ENCODE measurements around the gene FAM9C. TPM values are rescaled to one million over a fixed set of nuclear protein-coding genes. Genes with fewer than 3 reads are reported as not detected.
"Not testable (repeated sequence)": the region's sequence is repeated elsewhere in the genome, so short reads cannot be mapped to it uniquely, and the experiment has no call there.

The FAM9C gene
- total RNA-seq, 1 experiment from 2014 or later, result not detected

DNA sequence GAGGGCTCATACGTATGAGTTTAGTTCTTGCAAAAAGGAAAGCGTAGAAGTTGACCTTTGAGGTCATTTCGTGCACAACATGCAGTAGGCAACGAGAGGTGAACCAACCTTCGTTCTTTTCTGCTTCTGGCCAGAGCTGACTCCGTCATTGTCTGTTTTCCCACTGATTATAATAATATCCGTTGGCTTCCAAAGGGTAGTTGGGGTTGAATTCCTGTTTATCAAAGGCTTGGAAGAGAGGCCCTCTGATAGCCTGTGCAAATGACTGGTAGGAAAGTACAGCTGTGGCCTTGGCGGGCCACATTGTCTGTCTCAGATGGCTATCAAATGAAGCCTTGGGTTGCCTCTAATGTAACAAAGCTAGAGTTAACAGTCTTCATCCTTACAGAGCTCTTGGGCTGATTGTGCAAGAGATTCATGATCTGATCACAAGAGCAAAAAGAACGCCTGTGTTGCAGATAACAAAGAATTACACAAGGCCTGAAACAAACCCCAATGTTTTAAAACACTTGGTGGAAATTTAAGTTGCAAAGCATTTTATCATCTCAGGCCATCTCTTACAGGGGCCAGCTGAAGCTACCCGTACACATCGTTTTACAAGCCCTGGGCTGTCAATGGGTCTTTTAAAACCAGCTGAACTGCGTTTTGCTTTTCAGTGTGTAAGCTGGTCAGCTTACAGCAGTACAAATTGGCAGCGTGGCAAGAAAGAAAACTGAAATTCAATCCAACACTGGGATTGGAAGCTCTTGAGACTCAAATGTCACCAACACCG lies 46.1 kb upstream of the FAM9C start:
- Mint-ChIP-seq H3K27ac (ENCODE audit: low read depth, unreplicated experiment) (no peak overlapping the region), H3K36me3 (ENCODE audit: insufficient read depth, unreplicated experiment) (no peaks in the 10 kb centered on the region), H3K4me1 (ENCODE audit: insufficient read depth, unreplicated experiment) (peaks cover 10% of the 10 kb centered on the region), H3K4me3 (ENCODE audit: unreplicated experiment) (no peak overlapping the region), H3K9me3 (ENCODE audit: unreplicated experiment) (no peaks in the 10 kb centered on the region), H3K27me3 (ENCODE audit: insufficient read depth, unreplicated experiment) (peaks cover 14% of the 10 kb centered on the region)
- no TSS peak for BruUV-seq (replicated peaks)
- ChIA-PET CTCF (interaction anchor here (0.5 to 0.9 kb wide), 2 partner anchors 12 to 36 kb away, joined by 3 to 4 read pairs; no protein-coding TSS in a partner anchor), POLR2A (no interaction called here)
- intact Hi-C loops (cut with micrococcal nuclease), result no loop called here
- DNase-seq (ENCODE audit: unreplicated experiment), result no peak
- TF ChIP-seq, protein P1, sequence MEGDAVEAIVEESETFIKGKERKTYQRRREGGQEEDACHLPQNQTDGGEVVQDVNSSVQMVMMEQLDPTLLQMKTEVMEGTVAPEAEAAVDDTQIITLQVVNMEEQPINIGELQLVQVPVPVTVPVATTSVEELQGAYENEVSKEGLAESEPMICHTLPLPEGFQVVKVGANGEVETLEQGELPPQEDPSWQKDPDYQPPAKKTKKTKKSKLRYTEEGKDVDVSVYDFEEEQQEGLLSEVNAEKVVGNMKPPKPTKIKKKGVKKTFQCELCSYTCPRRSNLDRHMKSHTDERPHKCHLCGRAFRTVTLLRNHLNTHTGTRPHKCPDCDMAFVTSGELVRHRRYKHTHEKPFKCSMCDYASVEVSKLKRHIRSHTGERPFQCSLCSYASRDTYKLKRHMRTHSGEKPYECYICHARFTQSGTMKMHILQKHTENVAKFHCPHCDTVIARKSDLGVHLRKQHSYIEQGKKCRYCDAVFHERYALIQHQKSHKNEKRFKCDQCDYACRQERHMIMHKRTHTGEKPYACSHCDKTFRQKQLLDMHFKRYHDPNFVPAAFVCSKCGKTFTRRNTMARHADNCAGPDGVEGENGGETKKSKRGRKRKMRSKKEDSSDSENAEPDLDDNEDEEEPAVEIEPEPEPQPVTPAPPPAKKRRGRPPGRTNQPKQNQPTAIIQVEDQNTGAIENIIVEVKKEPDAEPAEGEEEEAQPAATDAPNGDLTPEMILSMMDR (IDR thresholded peaks at IDR 0.05; ENCODE audit: unreplicated experiment), result no peak

DNA sequence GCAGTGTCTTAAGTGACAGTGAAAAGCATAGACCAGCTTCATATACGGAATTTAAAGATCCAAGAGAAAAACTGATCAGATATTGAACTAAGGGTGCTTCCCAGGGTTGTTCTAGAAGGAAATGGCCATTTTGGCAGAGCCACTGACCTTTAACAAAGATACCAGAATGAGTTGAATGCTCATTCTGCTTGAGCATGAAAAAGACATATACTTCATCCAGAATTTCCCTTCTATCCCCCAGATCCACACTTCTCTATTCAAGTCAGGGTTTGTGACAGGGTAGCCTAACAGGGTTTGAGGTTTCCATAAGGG lies 45.6 kb upstream of the FAM9C start:
- no peak overlapping the region for H3K27ac Mint-ChIP-seq (ENCODE audit: low read depth, unreplicated experiment)
- H3K36me3 Mint-ChIP-seq (ENCODE audit: insufficient read depth, unreplicated experiment), result no peaks in the 10 kb centered on the region
- BruUV-seq (replicated peaks), result no TSS peak
- no peak for DNase-seq (ENCODE audit: unreplicated experiment)
- no peaks in the 10 kb centered on the region for H3K9me3 Mint-ChIP-seq (ENCODE audit: unreplicated experiment)
- H3K4me3 Mint-ChIP-seq (ENCODE audit: unreplicated experiment), result no peak overlapping the region
- CTCF ChIA-PET, result no interaction called here
- peaks cover 10% of the 10 kb centered on the region for H3K4me1 Mint-ChIP-seq (ENCODE audit: insufficient read depth, unreplicated experiment)
- TF ChIP-seq, protein P1 (IDR thresholded peaks at IDR 0.05; ENCODE audit: unreplicated experiment), result no peak
- POLR2A ChIA-PET, result no interaction called here
- H3K27me3 Mint-ChIP-seq (ENCODE audit: insufficient read depth, unreplicated experiment), result peaks cover 14% of the 10 kb centered on the region
- intact Hi-C loops (cut with micrococcal nuclease), result no loop called here

DNA sequence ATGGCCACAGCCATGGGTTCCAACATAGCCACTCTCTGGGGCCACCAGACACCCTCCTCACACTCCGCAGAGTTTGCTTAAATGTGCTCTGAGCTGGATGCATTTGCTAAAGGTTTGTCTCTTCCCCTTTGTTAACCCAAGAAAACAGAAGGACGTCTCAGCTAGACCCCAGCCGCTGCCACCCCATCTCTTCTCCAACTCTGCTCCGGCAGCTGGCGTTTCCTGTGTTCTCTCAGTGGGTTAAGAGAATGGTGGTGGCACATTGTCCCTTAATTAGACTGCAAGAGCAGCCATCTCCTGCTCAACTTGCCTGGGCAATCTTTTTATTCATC lies 43.7 kb upstream of the FAM9C start:
- TF ChIP-seq, protein P1 (IDR thresholded peaks at IDR 0.05; ENCODE audit: unreplicated experiment), result no peak
- peaks cover 25% of the 10 kb centered on the region for H3K27me3 Mint-ChIP-seq (ENCODE audit: insufficient read depth, unreplicated experiment)
- POLR2A ChIA-PET, result no interaction called here
- no peak overlapping the region for H3K4me3 Mint-ChIP-seq (ENCODE audit: unreplicated experiment)
- BruUV-seq (replicated peaks), result no TSS peak
- CTCF ChIA-PET, result no interaction called here
- intact Hi-C loops (cut with micrococcal nuclease), result no loop called here
- H3K4me1 Mint-ChIP-seq (ENCODE audit: insufficient read depth, unreplicated experiment), result peaks cover 5% of the 10 kb centered on the region
- H3K36me3 Mint-ChIP-seq (ENCODE audit: insufficient read depth, unreplicated experiment), result no peaks in the 10 kb centered on the region
- no peak for DNase-seq (ENCODE audit: unreplicated experiment)
- no peak overlapping the region for H3K27ac Mint-ChIP-seq (ENCODE audit: low read depth, unreplicated experiment)
- H3K9me3 Mint-ChIP-seq (ENCODE audit: unreplicated experiment), result no peaks in the 10 kb centered on the region

DNA sequence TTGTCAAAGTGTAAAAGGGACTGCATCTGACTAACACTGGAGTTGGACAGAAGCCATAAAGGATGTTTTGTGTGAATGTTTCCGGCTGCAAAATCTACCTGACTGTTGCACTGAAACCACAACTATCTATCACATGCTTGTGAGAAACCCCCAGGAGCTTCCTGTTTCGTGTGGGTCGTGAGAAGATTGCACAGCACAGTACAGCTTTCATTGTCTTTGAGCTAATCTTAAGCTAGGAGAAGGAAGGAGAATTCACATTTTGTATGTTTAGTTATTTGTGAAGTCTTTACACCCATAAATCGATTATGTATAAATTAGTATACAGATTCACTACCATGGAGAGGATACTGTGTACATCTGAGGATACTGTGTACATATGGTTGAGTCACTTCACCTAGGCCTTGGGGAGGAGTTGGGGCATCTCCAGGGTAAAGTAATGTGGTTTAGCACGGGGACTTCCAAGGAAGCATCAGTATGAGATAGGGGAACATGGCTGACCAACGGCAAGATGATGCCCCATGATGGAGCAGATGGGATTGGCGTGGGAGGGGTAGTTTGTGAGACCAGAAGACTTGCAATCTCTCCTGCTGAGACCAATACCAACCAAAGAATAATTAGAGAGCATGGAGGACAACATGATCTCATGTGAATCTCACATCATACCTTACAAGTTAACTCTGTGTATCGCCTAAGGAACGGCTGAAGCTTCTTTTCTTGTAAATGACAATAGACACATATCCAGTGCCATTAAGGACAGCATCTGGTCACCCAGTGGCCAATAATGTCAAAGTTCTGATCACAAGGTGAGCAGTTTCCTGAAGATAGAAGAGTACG lies 43.1 kb upstream of the FAM9C start:
- BruUV-seq (replicated peaks), result no TSS peak
- Mint-ChIP-seq H3K27ac (ENCODE audit: low read depth, unreplicated experiment) (no peak overlapping the region), H3K36me3 (ENCODE audit: insufficient read depth, unreplicated experiment) (no peaks in the 10 kb centered on the region), H3K27me3 (ENCODE audit: insufficient read depth, unreplicated experiment) (peaks cover 25% of the 10 kb centered on the region), H3K4me1 (ENCODE audit: insufficient read depth, unreplicated experiment) (peaks cover 5% of the 10 kb centered on the region), H3K4me3 (ENCODE audit: unreplicated experiment) (no peak overlapping the region), H3K9me3 (ENCODE audit: unreplicated experiment) (no peaks in the 10 kb centered on the region)
- TF ChIP-seq, protein P1 (IDR thresholded peaks at IDR 0.05; ENCODE audit: unreplicated experiment), result no peak
- DNase-seq (ENCODE audit: unreplicated experiment), result peak; percentile 70
- ChIA-PET CTCF (no interaction called here), POLR2A (interaction anchor here (0.5 to 0.7 kb wide), 3 partner anchors 256 to 992 kb away, joined by 3 to 4 read pairs (median 3); no protein-coding TSS in a partner anchor)
- intact Hi-C loops (cut with micrococcal nuclease), result no loop called here

DNA sequence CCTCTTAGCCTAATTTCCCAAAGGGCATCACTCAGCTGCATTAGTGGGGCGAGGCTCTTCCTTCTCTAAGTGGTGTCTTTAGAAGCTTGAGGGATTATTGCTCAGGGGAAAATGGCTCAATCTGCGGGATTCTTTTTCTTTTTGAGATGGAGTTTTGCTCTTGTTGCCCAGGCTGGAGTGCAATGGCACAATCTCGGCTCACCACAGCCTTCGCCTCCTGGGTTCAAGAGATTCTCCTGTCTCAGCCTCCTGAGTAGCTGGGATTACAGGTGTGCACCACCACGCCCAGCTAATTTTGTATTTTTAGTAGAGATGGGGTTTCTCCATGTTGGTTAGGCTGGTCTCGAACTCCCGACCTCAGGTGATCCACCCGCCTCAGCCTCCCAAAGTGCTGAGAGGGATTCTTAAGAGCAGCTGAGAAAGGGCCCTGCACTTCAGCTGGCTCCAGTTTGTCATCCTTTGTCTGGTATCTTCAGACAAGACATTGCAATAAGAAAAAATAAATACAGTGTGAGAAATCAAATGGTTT lies 42.4 kb upstream of the FAM9C start:
- intact Hi-C loops (cut with micrococcal nuclease); H3K4me3 Mint-ChIP-seq (ENCODE audit: unreplicated experiment); H3K36me3 Mint-ChIP-seq (ENCODE audit: insufficient read depth, unreplicated experiment); H3K9me3 Mint-ChIP-seq (ENCODE audit: unreplicated experiment); DNase-seq (ENCODE audit: unreplicated experiment); H3K27ac Mint-ChIP-seq (ENCODE audit: low read depth, unreplicated experiment); H3K4me1 Mint-ChIP-seq (ENCODE audit: insufficient read depth, unreplicated experiment); BruUV-seq (replicated peaks): not testable (repeated sequence)
- POLR2A ChIA-PET, result interaction anchor here (0.6 to 0.9 kb wide), 2 partner anchors 447 to 1365 kb away, joined by 4 to 5 read pairs; no protein-coding TSS in a partner anchor
- H3K27me3 Mint-ChIP-seq (ENCODE audit: insufficient read depth, unreplicated experiment), result peaks cover 25% of the 10 kb centered on the region
- CTCF ChIA-PET, result interaction anchor here (0.6 to 0.7 kb wide), 2 partner anchors 270 to 606 kb away, joined by 3 read pairs; no protein-coding TSS in a partner anchor

Measured in MCF 10A (cell line).